MM.1S (cell line): ENCODE results near the gene INPP5D.

Experiments
- EZH2 ChIP-seq: fragments of 300-600 bp; sonication (generic); optimal IDR thresholded peaks from 2 replicates; pipeline ENCODE3; 2017; ENCODE audit warnings: low read depth, mild to moderate bottlenecking, antibody characterized with exemption, low read length, mixed read lengths
- EZH2phosphoT487 ChIP-seq: fragments of 300-600 bp; sonication (generic); IDR thresholded peaks from 2 replicates; pipeline ENCODE4 v1.6.1; 2018; ENCODE audit warnings: antibody characterized with exemption, low read length
- TF ChIP-seq, protein P1 (sequence below): fragments of 300-600 bp; sonication (generic); IDR thresholded peaks from 2 replicates; pipeline ENCODE4 v1.5.1; 2016; ENCODE audit warnings: antibody characterized with exemption, low read length, mixed read lengths

DNA sequence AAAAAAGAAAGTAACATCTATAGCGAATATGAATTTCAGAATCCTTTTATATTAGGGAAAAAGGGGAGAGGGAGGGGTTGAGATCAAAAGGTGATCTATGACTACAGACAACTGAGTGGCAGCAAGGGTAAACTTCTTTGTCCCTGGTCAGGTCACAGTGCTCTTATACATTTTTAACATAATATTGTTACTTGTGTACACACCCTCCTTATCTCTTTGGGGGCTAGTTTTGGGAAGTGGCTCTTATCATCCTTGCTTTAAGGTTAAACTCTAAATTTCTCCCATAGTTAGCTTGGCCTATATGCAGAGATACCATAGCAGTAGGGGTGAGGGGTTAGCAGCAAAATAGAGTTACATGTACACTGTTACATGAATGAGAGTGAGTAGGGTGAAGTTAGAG lies 159.7 kb downstream of the INPP5D start:
- TF ChIP-seq, protein P1, sequence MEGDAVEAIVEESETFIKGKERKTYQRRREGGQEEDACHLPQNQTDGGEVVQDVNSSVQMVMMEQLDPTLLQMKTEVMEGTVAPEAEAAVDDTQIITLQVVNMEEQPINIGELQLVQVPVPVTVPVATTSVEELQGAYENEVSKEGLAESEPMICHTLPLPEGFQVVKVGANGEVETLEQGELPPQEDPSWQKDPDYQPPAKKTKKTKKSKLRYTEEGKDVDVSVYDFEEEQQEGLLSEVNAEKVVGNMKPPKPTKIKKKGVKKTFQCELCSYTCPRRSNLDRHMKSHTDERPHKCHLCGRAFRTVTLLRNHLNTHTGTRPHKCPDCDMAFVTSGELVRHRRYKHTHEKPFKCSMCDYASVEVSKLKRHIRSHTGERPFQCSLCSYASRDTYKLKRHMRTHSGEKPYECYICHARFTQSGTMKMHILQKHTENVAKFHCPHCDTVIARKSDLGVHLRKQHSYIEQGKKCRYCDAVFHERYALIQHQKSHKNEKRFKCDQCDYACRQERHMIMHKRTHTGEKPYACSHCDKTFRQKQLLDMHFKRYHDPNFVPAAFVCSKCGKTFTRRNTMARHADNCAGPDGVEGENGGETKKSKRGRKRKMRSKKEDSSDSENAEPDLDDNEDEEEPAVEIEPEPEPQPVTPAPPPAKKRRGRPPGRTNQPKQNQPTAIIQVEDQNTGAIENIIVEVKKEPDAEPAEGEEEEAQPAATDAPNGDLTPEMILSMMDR, result no peak
- TF ChIP-seq EZH2 (no peak), EZH2phosphoT487 (no peak)
